GM21723 (cell line): Measurements from ENCODE around the gene DCHS1.

ENCODE experiments used
- ATAC-seq: cut with Tn5 transposase; IDR thresholded peaks from one replicate; pipeline ENCODE4 v1.9.1; 2021; ENCODE audit warnings: mild to moderate bottlenecking, moderate library complexity; ENCODE audit not compliant: unreplicated experiment

DCHS1 gene

GRCh38 chr11:6615046-6615445 lies 40.6 kb downstream of the DCHS1 start:
- ATAC-seq: no peak

DNA sequence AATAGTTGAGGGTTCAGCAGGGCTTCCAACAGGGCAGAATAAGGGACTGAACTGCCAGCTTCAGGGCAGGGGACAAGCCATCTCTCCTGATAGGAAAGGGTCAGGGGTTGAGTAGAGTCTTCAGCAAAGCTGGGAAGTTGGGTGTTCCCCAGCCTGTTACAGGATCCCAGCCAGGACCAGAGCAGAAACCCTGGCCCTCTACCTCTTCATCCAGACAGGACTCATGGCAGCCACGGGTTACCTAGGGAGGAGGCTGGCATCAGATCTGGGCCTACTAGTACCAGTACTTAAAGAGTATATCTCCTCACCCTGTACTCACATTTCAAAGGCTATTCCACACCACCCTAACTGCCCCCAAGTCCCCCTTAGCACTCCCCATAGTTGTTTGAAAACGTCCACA lies 41.2 kb downstream of the DCHS1 start:
- ATAC-seq: no peak

DNA sequence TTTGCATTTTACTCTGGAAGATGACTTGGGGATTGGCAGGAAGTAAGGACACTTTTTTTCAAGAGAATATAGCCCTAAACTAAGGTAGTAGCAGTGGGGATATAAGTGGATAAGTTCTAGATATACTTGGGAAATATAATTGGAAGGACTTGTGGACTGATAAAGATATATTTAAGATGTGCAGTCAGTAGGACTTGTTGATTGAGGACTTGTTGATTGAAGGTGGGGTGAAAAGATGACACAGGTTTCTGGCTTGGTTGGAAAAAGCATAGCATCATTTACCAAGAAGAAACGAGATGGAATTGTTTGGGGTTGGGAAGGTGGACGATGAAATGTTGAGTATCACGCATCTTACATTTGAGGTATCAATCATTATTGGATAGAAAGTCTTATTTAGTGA lies 42.1 kb downstream of the DCHS1 start:
- no peak for ATAC-seq

DNA sequence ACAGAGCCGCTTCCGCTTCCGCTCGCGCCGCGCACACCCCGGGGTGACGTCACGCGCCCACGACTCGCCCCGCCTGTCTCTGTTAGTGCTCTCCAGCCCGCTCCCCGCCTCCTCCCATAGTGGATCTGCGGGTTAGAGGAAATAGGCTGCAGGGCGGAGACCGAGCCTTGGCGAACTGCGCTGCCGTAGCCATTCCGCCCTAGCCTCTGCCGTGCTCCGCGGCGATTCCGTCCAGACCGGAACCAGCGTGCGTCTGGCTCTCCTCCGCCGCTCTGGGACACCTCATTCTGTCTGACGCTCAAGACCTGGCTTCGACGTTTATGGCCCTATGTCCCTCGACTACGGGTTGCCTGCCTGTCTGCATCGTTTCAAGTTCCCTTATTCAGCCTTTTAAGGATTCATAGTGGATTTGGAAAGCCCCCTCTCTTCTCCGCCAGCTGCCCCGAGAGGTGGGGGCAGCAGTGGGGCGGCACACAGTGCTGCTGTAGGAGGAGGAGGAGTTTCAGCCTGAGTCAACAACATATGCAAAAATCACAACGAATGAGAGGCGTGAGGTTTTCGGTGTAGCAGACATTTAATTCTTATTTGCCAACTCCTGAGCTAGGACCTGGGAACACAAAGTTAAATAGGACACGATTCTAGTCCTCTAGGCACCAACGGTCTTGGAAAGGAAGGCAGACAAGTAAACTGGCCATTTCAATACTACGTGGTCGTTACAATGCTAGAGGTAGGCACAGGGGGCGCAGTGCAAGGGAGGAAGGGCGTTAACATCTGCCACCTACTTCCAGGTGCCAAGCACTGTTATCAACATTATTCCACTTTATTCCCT lies 43.2 kb downstream of the DCHS1 start, which contains the start of gene TAF10:
TAF10 (minus strand) TSS at position 4 of the 829 bp plus-strand sequence. CDS start 27 bp downstream, outside the sequence.
- peak; percentile 90 for ATAC-seq

GRCh38 chr11:6611963-6612212 lies 43.7 kb downstream of the DCHS1 start:
- no peak for ATAC-seq

DNA sequence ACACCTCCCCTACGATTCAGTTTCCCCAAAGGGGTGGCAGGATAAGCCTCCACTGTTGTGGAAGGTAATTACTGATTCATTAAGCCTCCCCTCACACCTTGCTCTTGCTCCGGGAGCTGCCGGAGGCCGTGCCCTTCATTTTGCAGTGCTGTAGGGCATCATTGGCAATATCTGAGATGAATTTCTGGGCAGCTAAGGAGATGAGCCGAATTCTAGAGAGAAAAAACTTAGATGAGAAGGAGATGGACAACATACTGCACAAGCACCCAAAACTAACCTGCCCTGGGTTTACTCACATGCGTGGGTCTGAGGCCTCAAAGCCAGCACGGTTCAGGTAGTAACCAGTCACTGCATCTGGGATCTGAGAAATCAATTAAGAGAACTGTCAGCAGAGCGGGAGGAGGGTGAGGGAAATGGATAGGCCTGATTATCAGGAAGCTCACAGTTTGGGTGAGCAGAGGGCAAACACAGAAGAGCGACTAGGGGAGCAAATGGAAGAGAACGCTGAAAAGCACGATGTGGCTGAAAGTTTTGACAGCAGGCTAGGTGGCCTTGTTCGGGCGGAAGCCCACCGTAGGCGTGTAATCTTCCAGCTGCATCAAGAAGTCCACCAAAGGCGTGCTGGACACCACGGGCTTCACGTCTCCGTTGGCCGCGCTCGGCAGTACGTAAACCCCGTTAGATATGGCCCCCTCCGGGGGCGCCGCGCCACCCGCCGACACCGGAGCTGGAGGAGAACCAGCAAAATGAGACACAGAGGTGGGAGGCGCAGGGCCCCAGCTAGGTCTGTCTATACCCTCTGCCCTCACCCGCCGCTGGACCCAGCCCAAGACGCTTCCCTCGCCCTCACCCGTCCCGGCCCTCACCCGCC lies 44.3 kb downstream of the DCHS1 start:
- ATAC-seq: peak; percentile 8

- ATAC-seq: no peak
Measured at GRCh38 chr11:6610591-6610990, 45.0 kb downstream of the DCHS1 start.

- ATAC-seq: no peak
Measured at GRCh38 chr11:6609502-6610015, 46.0 kb downstream of the DCHS1 start.

DNA sequence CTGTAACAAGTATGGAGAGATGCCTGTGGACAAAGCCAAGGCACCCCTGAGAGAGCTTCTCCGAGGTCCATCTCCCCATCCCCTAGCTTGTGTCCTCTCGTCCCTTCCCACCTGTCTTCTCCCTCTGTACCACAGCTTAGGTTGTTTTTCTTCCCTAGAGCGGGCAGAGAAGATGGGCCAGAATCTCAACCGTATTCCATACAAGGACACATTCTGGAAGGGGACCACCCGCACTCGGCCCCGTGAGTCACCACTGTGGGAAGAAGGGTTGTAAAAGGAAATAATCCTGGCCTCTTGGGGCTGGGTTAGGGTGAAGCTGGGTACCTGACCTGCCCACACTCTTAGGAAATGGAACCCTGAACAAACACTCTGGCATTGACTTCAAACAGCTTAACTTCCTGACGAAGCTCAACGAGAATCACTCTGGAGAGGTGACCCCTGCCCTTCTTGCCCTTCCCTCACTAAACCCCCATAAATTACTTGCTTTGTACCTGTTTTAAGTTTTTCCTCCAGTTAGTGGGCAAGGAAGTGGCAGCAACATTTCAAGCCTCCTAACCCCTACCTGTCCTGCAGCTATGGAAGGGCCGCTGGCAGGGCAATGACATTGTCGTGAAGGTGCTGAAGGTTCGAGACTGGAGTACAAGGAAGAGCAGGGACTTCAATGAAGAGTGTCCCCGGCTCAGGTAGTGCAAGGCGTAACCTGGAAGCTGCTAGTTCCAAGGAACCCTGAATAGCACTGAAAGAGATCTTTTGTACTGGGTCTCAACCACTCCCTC lies 46.7 kb downstream of the DCHS1 start:
- no peak for ATAC-seq

GRCh38 chr11:6608011-6608410 lies 47.6 kb downstream of the DCHS1 start:
- ATAC-seq: no peak

GRCh38 chr11:6607190-6607795 lies 48.3 kb downstream of the DCHS1 start:
- ATAC-seq: no peak

DNA sequence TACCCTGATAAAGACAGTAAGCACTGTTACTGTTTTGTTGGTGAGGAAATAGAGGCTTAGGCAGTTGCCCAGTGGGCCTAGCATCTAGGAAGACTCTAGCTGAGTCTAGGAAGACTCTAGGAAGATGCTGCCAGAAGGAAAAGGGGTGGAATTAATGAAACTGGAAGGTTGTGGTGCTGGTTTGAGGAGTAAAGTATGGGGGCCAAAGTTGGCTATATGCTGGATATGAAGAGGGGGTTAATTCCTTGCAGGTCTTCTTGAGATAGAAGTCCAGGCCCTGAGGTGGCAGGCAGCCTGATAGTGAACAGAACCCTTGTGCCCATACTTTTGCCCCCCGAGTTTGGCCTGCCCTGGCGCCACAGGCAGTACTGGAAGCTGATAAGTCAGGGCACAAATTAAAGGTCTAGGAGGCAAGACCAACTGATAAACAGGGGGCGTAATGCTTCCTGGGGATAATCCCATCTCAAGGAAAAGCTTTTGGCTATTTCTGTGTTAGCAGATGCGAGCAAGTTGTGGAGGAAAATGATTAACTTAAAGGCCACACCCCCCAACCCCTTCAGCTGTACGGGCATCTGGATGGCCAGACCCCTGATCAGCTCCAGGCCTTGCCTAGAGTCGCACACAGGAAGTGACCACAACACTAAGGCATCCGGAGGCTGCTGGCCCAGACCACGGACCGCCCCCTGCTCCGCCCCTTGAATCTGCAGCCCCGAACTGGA lies 49.0 kb downstream of the DCHS1 start:
- ATAC-seq: peak; percentile 49

GRCh38 chr11:6604790-6605189 lies 50.8 kb downstream of the DCHS1 start:
- no peak for ATAC-seq

- peak; percentile 43 for ATAC-seq
Measured at GRCh38 chr11:6604081-6604626, 51.5 kb downstream of the DCHS1 start.

DNA sequence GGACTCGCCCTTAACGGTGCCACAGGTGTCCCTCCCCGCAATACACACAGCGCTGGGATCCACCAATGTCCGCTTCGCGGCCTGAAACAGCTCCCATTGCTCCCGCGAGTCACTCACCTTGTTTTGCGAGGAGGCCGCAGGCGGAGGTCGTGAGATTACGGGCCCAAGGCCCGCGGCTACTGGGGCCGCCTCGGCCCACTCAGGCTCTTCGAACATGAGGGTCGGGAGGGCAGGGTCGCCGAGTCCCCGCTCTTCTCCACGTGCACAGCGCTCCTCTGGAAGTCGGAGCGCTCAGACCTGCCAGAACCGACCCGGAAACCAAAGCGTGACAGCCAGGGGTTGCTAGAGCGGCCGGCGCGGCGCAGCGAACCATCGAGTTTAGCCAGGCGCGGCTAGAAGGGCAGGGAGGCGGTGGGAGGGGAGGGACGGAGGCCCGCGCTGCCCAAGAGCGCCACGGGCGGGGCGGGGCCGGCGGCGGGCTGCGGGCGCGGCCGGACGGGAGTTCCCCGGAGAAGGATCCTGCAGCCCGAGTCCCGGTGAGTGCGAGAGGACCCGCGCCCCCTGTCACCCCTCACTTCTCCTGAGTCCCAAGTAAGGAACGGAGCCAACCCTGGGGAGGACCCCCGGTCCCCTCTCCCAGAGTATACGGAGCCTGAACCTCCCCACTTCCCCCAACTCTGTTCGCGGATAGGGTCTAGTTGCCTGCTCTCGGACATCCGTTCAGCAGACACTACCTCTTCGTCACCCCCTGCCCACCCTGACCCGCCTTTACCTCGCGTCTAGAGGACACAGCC lies 52.1 kb downstream of the DCHS1 start, which contains the start of the genes ILK and RRP8:
ILK (plus strand) TSS at position 488 of the 794 bp plus-strand sequence. CDS start 498 bp downstream, outside the sequence.
RRP8 (minus strand) TSS at position 330 of the 794 bp plus-strand sequence; CDS start at position 216, 114 bp downstream.
- ATAC-seq: peak; percentile 68

GRCh38 chr11:6602096-6602940 lies 53.3 kb downstream of the DCHS1 start:
- ATAC-seq: no peak

GRCh38 chr11:6601041-6601461 lies 54.6 kb downstream of the DCHS1 start:
- no peak for ATAC-seq
